Activated CD8-positive, alpha-beta memory T cell treated with anti-CD3 and anti-CD28 coated beads, Interleukin-2, amount 10 ng/mL, durations not matched to agents 7 days and 5 days (primary cell): ENCODE results near the gene ABI1. TPM values are rescaled to one million over a fixed set of nuclear protein-coding genes. Genes with fewer than 3 reads are reported as not detected.
"Not testable (repeated sequence)": the region's sequence is repeated elsewhere in the genome, so short reads cannot be mapped to it uniquely, and the experiment has no call there.

Source experiments
- ATAC-seq: fragments of 150-1000 bp; cut with Tn5 transposase; one replicate; pipeline ENCODE4 v1.10.0; 2021; ENCODE audit warnings: moderate library complexity
- CTCF ChIA-PET: fragments of 350-600 bp; sonication (Branson Sonifier 250); formaldehyde crosslinking; loops from one replicate; lab custom pipeline; 2021; ENCODE audit warnings: antibody characterized with exemption; lab: Charles Lee
- DNase-seq: peaks from one replicate; pipeline ENCODE4 v3.0.0-alpha.2; 2020
- H3K27ac Mint-ChIP-seq: one replicate; pipeline ENCODE4 v1.8.0; 2021; ENCODE audit warnings: mild to moderate bottlenecking, mixed read lengths
- H3K27me3 Mint-ChIP-seq: one replicate; pipeline ENCODE4 v1.8.0; 2021; ENCODE audit warnings: mixed read lengths
- H3K36me3 Mint-ChIP-seq: one replicate; pipeline ENCODE4 v1.8.0; 2021; ENCODE audit warnings: mild to moderate bottlenecking, mixed read lengths
- H3K4me1 Mint-ChIP-seq: one replicate; pipeline ENCODE4 v1.8.0; 2021; ENCODE audit warnings: mixed read lengths
- H3K4me3 Mint-ChIP-seq: one replicate; pipeline ENCODE4 v1.8.0; 2021; ENCODE audit warnings: mild to moderate bottlenecking, moderate library complexity, mixed read lengths
- H3K9me3 Mint-ChIP-seq: one replicate; pipeline ENCODE4 v1.8.0; 2022; ENCODE audit warnings: low read depth, mixed read lengths
- total RNA-seq, 2 experiments: library from RNA; stranded (reverse); gene quantifications; one replicate each; pipeline ENCODE4 v1.2.3, GENCODE V29; 2021

The ABI1 gene
- total RNA-seq, 2 experiments from 2014 or later: 55.1 to 55.4 TPM

DNA sequence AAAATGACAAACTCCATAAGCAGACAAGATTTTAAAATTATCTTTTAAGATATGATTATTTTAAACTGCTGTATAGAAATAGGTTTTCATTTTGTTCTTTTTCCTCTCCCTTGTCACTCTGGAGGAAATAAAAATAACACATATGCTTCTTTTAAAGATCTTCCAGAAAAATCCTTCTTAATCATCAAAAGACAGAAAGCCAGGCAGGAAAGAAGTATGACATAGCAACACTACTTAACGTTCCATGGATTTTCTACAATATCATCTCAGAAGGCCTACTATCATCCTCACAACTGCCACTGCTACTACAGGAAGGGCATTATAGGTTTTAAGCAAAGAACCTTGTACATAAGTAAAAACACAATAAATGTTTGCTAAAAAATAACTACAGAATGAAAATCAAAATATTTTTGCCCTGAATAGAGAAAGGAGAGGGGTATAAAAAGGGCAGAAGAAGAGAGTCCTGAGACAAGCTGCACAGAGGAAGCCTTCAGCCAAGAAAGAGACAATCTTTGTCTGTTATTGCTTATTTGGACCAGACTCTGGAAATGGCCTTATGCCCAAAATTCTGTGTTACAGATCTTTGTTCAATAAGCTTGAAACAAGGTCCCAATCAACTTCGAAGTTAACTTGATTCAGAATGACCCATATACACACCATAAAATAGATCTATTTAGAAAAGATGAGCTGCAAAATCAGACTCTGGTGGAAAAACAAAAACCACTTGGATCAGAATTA is 67.8 kb downstream of the ABI1 start:
- Mint-ChIP-seq H3K36me3 (peaks cover 43% of the 10 kb centered on the region), H3K9me3 (peaks cover 8% of the 10 kb centered on the region), H3K4me3 (no peak overlapping the region), H3K4me1 (peaks cover 17% of the 10 kb centered on the region), H3K27me3 (no peaks in the 10 kb centered on the region), H3K27ac (no peak overlapping the region)
- ATAC-seq (no peak), DNase-seq (no peak)
- CTCF ChIA-PET: interaction anchor here (0.9 to 2.0 kb wide), 2 partner anchors 12 to 68 kb away, joined by 3 to 5 read pairs; partner anchors contain the start of gene ABI1

DNA sequence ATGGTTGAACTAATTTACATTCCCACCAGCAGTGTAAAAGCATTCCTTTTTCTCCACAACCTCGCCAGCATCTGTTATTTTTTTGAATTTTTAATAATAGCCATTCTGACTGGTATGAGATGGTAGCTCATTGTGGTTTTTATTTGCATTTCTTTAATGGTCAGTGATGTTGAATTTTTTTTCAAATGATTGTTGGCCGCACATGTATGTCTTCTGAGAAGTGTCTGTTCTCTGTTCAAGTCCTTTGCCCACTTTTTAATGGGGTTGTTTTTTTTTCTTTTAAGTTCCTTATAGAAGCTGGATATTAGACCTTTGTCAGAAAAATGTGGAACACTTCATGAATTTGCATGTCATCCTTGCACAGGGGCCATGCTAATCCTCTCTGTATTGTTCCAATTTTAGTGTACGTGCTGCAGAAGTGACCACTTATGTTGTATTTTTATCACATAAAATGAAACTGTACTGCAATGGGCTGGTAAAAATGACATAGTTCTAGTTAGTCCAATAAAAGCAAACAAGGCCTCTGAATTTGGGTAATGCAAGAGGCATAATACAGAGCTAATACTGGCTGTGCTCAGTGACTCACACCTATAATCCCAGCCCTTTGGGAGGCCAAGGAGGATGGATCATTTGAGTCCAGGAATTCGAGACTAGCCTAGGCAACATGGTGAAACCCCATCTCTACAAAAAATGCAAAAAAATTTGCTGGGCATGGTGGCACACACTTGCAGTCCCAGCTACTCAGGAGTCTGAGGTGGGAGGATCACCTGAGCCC is 70.3 kb downstream of the ABI1 start:
- H3K27ac Mint-ChIP-seq: no peak overlapping the region

DNA sequence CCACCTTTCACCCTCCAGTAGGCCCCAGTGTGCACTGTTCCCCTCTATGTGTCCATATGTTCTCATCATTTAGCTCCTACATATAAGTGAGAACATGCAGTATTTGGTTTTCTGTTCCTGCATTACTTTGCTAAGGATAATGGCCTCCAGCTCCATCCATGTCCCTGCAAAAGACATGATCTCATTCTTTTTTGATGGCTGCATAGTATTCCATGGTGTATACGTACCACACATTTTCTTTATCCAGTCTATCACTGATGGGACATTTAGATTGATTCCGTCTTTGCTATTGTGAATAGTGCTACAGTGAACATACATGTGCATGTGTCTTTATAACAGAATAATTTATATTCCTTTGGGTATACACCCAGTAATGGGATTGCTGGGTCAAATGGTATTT is 71.0 kb downstream of the ABI1 start:
- CTCF ChIA-PET: interaction anchor here (1.5 kb wide), 1 partner anchor 10 kb away, joined by 3 read pairs; no protein-coding TSS in a partner anchor
- peaks cover 45% of the 10 kb centered on the region for H3K36me3 Mint-ChIP-seq
- H3K4me1 Mint-ChIP-seq: peaks cover 17% of the 10 kb centered on the region

More for the DNA sequence above, 70.3 kb downstream of the ABI1 start:
- CTCF ChIA-PET: interaction anchor here (1.0 to 1.5 kb wide), 2 partner anchors 10 kb away, joined by 3 read pairs; no protein-coding TSS in a partner anchor
- H3K9me3 Mint-ChIP-seq: peaks cover 2% of the 10 kb centered on the region
- H3K4me3 Mint-ChIP-seq: no peak overlapping the region
- no peak for DNase-seq
- H3K4me1 Mint-ChIP-seq: peaks cover 18% of the 10 kb centered on the region
- H3K27me3 Mint-ChIP-seq: no peaks in the 10 kb centered on the region
- ATAC-seq: no peak
- peaks cover 48% of the 10 kb centered on the region for H3K36me3 Mint-ChIP-seq

DNA sequence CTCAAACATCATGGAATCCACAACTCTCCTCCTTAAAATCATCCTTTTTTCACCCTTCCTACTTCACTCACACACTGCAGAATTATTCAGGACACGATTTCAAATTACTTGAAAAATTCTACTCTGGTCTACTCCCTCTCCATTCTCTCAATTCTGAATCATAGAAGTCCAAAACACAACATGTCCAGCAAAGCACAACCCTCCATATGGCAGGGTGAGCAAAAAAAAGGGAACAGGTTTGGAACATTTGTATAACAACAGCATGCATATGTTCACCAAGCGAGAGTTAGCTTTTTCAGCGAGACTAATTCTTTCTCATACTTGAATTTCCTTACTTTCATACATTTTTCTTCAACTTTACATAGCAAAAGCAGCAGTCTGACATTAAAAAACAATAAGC is 73.4 kb downstream of the ABI1 start:
- Mint-ChIP-seq H3K4me1 (peaks cover 26% of the 10 kb centered on the region), H3K27me3 (no peaks in the 10 kb centered on the region), H3K4me3 (no peak overlapping the region), H3K36me3 (peaks cover 53% of the 10 kb centered on the region), H3K9me3 (no peaks in the 10 kb centered on the region), H3K27ac (no peak overlapping the region)
- no peak for DNase-seq
- CTCF ChIA-PET: no interaction called here
- ATAC-seq: no peak

More for the DNA sequence above, 71.0 kb downstream of the ABI1 start:
- not testable (repeated sequence) for H3K27ac Mint-ChIP-seq, H3K9me3 Mint-ChIP-seq, H3K27me3 Mint-ChIP-seq, H3K4me3 Mint-ChIP-seq, DNase-seq, ATAC-seq

DNA sequence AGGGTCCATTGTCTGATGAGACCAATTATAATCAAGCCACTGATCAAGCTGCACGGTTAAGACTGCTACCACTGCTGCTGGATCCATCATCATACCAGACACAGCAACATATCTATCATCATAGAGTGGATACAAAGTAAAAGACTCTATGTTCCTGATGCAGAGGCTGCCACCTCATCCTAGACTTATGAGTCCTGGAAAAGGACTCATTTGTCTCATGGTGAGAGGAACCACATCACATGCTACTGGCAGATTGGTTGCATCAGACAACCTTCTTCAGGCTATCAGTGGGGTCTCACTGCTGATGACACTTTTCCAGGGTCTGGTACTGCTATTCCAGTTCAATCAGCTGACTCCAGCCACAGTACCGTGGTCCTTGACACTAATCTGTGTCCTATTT is 79.0 kb downstream of the ABI1 start:
- Mint-ChIP-seq H3K27ac (no peak overlapping the region), H3K4me3 (no peak overlapping the region)
- CTCF ChIA-PET: interaction anchor here (0.9 to 1.4 kb wide), 5 partner anchors 8 to 55 kb away, joined by 3 read pairs; no protein-coding TSS in a partner anchor

DNA sequence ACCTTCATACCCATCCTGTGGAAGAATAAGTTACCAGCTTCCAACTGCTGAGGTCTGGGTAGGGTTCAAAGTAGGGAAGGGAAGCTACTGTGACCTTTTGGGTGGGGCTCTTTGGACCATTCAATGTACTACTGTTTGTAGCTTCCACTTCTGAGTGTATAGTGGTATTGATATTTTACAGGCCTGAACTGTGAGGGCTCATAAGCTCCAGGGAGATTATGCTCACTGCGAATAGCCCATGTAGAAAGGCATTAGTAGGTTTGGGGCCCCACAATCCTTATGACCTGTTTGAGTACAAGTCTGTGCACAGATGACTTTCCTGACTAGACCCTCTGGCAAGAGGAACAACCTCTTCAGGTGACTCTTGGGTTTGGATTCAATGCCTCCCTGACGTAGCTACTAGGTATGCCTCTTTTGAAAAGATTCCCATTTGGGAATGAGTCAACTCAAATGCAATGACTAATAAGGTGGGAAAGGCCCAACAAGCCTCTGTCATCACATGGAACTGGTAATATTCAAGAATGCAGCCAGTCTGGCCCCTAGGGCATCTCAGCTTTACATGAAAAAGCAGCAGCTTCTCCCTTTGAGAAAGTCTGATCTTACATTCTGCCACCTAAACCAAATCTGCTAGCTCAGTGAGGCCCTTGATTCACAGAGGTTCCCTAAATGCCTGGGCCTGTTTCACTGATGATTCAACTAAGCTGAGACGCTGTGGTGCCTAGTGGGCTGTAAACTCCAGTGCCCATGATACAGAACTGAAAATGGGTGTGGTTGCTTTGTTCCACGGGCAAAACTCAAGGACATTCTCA is 79.8 kb downstream of the ABI1 start:
- peak; percentile 42 for ATAC-seq
- CTCF ChIA-PET: interaction anchor here (0.9 to 1.4 kb wide), 6 partner anchors 8 to 55 kb away, joined by 3 read pairs; no protein-coding TSS in a partner anchor
- no peaks in the 10 kb centered on the region for H3K9me3 Mint-ChIP-seq
- peaks cover 57% of the 10 kb centered on the region for H3K4me1 Mint-ChIP-seq
- H3K27ac Mint-ChIP-seq: peak overlapping the region; percentile 45
- H3K27me3 Mint-ChIP-seq: no peaks in the 10 kb centered on the region
- H3K36me3 Mint-ChIP-seq: peaks cover 21% of the 10 kb centered on the region
- DNase-seq: no peak
- no peak overlapping the region for H3K4me3 Mint-ChIP-seq

More for the DNA sequence above, 79.0 kb downstream of the ABI1 start:
- no peaks in the 10 kb centered on the region for H3K9me3 Mint-ChIP-seq
- H3K4me1 Mint-ChIP-seq: peaks cover 57% of the 10 kb centered on the region
- ATAC-seq: no peak
- no peaks in the 10 kb centered on the region for H3K27me3 Mint-ChIP-seq
- no peak for DNase-seq
- peaks cover 27% of the 10 kb centered on the region for H3K36me3 Mint-ChIP-seq

DNA sequence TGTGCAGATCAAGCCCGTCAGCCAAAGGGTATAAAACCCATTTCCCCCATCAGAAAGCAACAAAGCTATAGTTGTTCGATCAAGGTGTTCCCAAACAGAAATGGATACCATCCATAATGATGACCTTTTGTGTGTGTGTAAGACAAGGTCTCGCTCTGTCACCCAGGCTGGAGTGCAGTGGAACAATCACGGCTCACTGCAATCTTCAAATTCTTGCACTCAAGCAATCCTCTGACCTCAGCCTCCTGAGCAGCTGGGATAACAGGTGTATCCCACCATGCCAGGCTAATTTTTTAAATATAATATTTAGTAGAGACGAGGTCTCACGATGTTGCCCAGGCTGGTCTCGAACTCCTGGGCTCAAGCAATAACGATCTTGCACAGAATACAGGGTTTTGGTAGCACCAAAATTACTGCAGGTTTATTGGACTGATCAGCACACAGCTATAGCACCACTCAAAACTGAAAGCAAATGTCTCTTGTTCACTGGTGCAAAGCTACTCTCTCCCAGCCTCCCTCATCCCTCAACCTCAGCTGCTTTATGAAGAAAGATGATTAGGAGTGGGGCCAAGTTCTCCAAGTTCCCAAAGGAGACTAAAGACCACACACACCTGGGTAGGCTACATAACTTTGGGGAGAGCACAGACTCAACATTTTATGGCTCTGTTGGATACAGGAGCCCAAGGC is 80.5 kb downstream of the ABI1 start:
- ATAC-seq (no peak), DNase-seq (no peak)
- Mint-ChIP-seq H3K4me1 (peaks cover 57% of the 10 kb centered on the region), H3K27ac (no peak overlapping the region), H3K36me3 (peaks cover 15% of the 10 kb centered on the region), H3K4me3 (no peak overlapping the region), H3K9me3 (no peaks in the 10 kb centered on the region), H3K27me3 (no peaks in the 10 kb centered on the region)
- CTCF ChIA-PET: interaction anchor here (0.8 to 1.2 kb wide), 4 partner anchors 9 to 96 kb away, joined by 3 read pairs; no protein-coding TSS in a partner anchor

DNA sequence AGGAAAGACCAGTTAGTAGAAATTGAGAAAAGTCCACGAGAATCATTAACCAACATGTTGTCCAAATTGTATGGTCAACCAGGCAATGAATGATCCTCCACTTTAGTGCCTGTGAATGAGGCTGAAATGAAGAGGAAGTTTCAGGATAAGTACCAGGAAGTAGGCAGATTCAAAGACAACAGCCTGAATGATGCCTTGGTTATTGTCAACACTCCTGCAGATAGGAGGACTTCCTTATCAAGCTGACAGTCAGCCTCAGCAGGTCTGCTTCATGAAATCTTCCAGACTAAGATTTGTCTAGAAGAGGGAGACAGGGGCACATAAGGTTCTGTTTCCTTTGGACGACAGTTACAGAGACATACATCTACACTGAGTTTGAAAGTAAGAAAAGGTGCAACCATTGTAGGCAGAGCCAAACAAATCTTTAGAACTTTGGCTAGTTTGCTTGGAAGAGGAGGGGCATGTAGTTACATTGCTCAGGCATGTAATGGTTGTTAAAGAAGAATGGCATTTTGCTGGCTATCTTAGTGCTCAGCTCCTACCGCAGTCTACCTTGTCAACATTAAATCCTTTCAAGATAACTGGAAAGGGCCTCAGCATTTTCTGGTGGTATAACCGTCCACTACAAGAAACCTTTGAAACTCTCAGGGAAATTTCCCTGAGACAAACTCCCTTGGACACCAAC is 81.4 kb downstream of the ABI1 start:
- no peak for DNase-seq
- no peak overlapping the region for H3K4me3 Mint-ChIP-seq
- CTCF ChIA-PET: interaction anchor here (1.2 kb wide), 2 partner anchors 10 to 13 kb away, joined by 3 read pairs; no protein-coding TSS in a partner anchor
- H3K4me1 Mint-ChIP-seq: peaks cover 58% of the 10 kb centered on the region
- no peaks in the 10 kb centered on the region for H3K9me3 Mint-ChIP-seq
- H3K27ac Mint-ChIP-seq: no peak overlapping the region
- ATAC-seq: no peak
- H3K27me3 Mint-ChIP-seq: no peaks in the 10 kb centered on the region
- peaks cover 16% of the 10 kb centered on the region for H3K36me3 Mint-ChIP-seq

DNA sequence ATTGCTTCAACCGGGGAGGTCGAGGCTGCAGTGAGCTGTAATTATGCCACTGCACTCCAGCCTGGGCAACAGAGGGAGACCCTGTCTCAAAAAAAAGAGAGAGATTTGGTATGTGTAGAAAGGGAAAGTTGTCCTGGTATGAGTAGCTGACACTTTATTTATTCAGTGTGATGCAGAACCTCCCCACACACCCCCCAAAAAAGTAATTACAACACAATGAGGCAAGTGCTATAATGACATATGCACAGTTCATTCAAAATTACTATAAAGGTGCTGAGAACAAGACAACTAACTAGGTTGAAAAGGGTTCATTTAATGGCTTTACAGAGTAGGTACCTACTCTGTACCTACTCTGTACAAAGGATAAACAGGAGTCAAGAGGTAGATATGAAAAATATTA is 83.1 kb downstream of the ABI1 start:
- no peaks in the 10 kb centered on the region for H3K9me3 Mint-ChIP-seq
- CTCF ChIA-PET: no interaction called here

DNA sequence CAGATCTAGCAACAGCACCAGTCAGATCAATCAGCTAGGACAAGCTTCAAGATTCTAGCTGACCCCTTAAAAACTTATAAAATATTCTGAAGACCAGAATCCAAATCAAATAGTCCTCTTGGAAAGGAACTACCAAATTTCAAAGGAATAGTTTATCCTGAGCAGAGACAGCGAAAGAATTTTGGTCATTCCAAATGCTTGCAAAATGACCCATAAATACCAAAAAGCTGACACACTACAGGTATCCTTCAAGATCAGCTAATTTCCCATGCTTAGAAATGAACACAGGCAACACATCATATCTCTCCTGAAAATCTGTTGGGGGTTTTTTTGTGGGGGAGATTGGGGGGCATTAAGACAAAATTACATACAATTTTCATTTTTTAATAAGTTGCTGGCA is 84.5 kb downstream of the ABI1 start:
- ATAC-seq (no peak), DNase-seq (no peak)
- peaks cover 43% of the 10 kb centered on the region for H3K4me1 Mint-ChIP-seq
- CTCF ChIA-PET: no interaction called here
- H3K9me3 Mint-ChIP-seq: no peaks in the 10 kb centered on the region
- H3K27ac Mint-ChIP-seq: no peak overlapping the region
- H3K27me3 Mint-ChIP-seq: no peaks in the 10 kb centered on the region
- peaks cover 4% of the 10 kb centered on the region for H3K36me3 Mint-ChIP-seq
- no peak overlapping the region for H3K4me3 Mint-ChIP-seq

More for the DNA sequence above, 83.1 kb downstream of the ABI1 start:
- ATAC-seq (no peak), DNase-seq (no peak)
- no peak overlapping the region for H3K27ac Mint-ChIP-seq
- no peak overlapping the region for H3K4me3 Mint-ChIP-seq
- H3K36me3 Mint-ChIP-seq: peaks cover 9% of the 10 kb centered on the region
- peaks cover 57% of the 10 kb centered on the region for H3K4me1 Mint-ChIP-seq
- H3K27me3 Mint-ChIP-seq: no peaks in the 10 kb centered on the region

DNA sequence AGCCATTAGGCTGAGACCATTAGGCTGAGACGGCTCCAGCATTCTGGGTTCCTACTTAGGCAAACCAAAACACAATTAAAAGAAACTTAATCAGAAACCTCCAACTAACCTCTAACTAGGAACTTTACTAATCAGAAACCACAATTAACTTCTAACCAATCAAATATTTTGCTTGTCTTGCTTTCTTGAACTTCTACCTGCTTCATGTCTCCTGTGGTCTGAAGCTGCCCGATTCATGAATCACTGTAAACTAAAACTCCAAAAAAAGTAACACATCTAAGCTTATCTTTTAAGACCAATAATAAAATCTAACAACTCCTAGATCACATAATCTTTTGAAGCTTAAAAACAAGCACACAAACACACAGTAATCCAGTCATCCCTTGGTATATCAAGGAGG is 87.1 kb downstream of the ABI1 start:
- Mint-ChIP-seq H3K9me3 (no peaks in the 10 kb centered on the region), H3K4me3 (no peak overlapping the region), H3K27me3 (no peaks in the 10 kb centered on the region), H3K27ac (no peak overlapping the region), H3K4me1 (peaks cover 18% of the 10 kb centered on the region), H3K36me3 (peaks cover 7% of the 10 kb centered on the region)
- no peak for ATAC-seq
- no peak for DNase-seq
- CTCF ChIA-PET: interaction anchor here (0.7 kb wide), 1 partner anchor 8 kb away, joined by 3 read pairs; no protein-coding TSS in a partner anchor

DNA sequence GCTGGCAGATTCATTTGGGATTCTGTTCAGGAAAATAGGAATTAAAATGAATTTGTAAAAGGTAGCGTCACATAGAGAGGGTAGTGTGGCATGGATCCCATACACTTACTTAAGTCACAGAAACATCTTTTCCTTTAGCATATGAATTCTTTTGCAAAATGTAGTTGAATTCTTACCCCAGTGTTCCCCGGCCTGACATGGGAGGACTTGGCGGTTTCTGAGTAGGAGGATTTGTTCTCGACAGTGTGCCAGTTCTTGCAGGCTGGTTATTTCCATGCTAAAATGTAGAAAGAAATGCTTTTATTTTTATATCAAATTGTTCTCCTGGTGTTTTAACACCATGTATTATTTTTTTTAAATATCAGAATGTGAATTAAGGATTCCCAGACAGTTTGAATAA is 90.7 kb downstream of the ABI1 start:
- Mint-ChIP-seq H3K4me1 (peaks cover 8% of the 10 kb centered on the region), H3K27me3 (no peaks in the 10 kb centered on the region), H3K27ac (no peak overlapping the region), H3K36me3 (peaks cover 20% of the 10 kb centered on the region), H3K9me3 (no peaks in the 10 kb centered on the region), H3K4me3 (no peak overlapping the region)
- DNase-seq (no peak), ATAC-seq (no peak)
- CTCF ChIA-PET: interaction anchor here (1.0 kb wide), 1 partner anchor 12 kb away, joined by 3 read pairs; no protein-coding TSS in a partner anchor
